Cardiac fibroblast (primary cell): ENCODE results near the gene CPZ.

ENCODE experiments used
- DNase-seq, 2 donors: peaks; one replicate each; pipeline versions ENCODE4 v3.0.0 to v3.0.0-alpha.2; 2010; ENCODE audit warnings: low read depth in 2 of 2
- H3K4me3 ChIP-seq, 2 donors: replicated peaks in 1 of 2; 1 replicate in 1 of 2; 2 replicates in 1 of 2; pipeline ENCODE4 v1.5.1; 2011; ENCODE audit warnings: low read depth in 2 of 2, low read length in 2 of 2, mild to moderate bottlenecking in 2 of 2, moderate library complexity in 1 of 2
- CTCF ChIP-seq: IDR thresholded peaks from one replicate; pipeline ENCODE4 v1.5.1; 2011; ENCODE audit warnings: low read depth, mild to moderate bottlenecking, low read length, inconsistent platforms

The CPZ gene

GRCh38 chr4:8556341-8557150, 36.0 kb upstream of the CPZ start:
- peak in 1 of 2 donors; percentile 42 for DNase-seq
- TF ChIP-seq CTCF, result no peak
- no peak overlapping the region for H3K4me3 ChIP-seq

- no peak for TF ChIP-seq CTCF
- no peak for DNase-seq
Observed at GRCh38 chr4:8557151-8558076, 35.2 kb upstream of the CPZ start.

GRCh38 chr4:8558080-8558960, 34.2 kb upstream of the CPZ start:
- no peak overlapping the region for H3K4me3 ChIP-seq
- TF ChIP-seq CTCF, result no peak
- DNase-seq, result peak; percentile 8 to 29

More at GRCh38 chr4:8557151-8558076, 35.2 kb upstream of the CPZ start:
- H3K4me3 ChIP-seq, result no peak overlapping the region

- TF ChIP-seq CTCF, result no peak
- no peak for DNase-seq
- H3K4me3 ChIP-seq, result no peak overlapping the region
Observed at GRCh38 chr4:8559011-8559410, 33.6 kb upstream of the CPZ start.

GRCh38 chr4:8559524-8560264, 32.9 kb upstream of the CPZ start:
- H3K4me3 ChIP-seq, result no peak overlapping the region
- DNase-seq, result no peak
- no peak for TF ChIP-seq CTCF
